IPS-NIHi11 (cell line): ENCODE measurements around the gene SFXN5.
"Not testable (repeated sequence)": the region's sequence is repeated elsewhere in the genome, so short reads cannot be mapped to it uniquely, and the experiment has no call there.

Experiments
- DNase-seq: peaks from one replicate; pipeline ENCODE4 v3.0.0; 2012; ENCODE audit warnings: mixed read lengths, low spot score

SFXN5 gene

GRCh38 chr2:73071360-73072128 is at the start of gene SFXN5:
TSS of gene SFXN5 (minus strand) at chr2:73071712. CDS start at chr2:73071705, 7 bp downstream.
- peak; percentile 98 for DNase-seq

DNA sequence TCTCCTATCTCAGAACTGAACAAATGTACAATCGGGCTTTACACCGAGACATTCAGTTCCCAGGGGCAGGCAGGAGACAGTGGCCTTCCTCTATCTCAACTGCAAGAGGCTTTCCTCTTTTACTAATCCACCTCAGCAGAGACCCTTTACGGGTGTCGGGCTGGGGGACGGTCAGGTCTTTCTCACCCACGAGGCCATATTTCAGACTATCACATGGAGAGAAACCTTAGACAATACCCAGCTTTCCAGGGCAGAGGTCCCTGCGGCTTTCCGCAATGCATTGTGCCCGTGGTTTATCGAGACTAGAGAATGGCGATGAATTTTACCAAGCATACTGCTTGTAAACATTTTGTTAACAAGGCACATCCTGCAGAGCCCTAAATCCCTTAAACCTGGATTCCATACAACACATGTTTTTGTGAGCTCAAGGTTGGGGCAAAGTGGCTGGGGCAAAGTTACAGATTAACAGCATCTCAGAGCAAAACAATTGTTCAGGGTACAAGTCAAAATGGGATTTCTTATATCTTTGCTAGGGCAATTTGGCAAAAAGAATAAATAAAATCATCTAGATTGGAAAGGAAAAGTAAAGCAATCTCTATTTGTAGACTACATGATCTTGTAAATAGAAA is 48.2 kb upstream of the SFXN5 start:
- not testable (repeated sequence) for DNase-seq

- no peak for DNase-seq
Measured at GRCh38 chr2:73117441-73117840, 45.9 kb upstream of the SFXN5 start.

DNA sequence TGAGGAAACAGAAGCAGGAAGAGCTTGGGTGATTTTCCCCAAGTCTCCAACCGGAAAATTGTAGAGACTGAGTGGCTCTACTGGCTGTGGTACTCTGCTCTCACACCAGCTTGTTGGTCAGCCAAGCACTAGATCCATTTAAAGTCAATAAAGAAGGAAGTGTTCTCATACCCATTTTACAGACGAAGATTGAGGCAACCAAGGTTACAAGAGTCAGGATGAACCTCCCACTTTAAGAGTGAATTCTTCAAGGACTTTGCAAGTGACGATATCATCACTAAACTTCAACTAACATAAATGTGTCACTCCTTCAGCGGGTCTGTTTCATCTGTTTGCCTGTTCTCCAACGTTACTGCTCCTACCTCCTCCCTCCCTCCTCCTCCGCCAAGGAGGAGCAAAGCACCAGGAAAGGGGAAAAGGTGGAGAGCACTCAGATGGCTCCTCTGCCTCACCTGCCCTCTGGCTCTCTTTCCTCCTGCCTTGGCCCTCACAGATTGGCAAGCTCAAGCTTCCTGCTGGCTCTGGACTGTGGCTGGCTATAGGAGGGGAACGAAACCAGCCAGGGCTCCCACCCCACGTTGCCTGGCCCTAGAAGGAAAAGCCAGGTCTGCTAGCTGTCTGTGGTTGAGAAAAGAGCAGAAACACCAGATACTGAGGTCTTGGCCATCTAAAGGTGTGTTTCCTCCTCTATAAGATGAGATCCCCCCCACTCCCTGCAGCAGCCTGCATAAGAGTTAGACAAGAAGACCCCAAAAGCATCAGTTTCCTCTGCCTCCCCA is 44.9 kb upstream of the SFXN5 start:
- no peak for DNase-seq

DNA sequence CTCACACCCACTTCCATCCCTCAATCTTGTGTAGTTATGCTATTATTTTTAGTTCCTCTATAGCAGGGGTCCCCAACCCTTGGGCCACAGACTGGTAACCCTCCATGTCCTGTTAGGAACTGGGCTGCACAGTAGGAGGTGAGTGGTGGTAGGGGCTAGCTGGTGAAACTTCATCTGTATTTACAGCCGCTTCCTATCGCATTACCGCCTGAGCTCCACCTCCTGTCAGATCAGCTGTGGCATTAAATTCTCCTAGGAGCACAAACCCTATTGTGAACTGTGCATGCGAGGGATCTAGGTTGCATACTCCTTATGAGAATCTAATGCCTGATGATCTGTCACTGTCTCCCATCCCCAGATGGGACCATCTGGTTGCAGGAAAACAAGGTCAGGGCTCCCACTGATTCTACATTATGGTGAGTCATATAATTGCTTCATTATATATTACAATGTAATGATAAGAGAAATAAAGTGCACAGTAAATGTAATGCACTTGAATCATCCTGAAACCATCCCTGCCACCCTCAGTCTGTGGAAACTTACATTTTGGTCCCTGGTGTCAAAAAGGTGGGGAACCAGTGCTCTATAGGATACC is 42.9 kb upstream of the SFXN5 start:
- no peak for DNase-seq

- DNase-seq = peak; percentile 93
Measured at GRCh38 chr2:73112913-73113854, 41.7 kb upstream of the SFXN5 start, which contains the start of gene RAB11FIP5. TSS of gene RAB11FIP5 (minus strand) at chr2:73112948. CDS start at chr2:73112777, 171 bp downstream.

DNA sequence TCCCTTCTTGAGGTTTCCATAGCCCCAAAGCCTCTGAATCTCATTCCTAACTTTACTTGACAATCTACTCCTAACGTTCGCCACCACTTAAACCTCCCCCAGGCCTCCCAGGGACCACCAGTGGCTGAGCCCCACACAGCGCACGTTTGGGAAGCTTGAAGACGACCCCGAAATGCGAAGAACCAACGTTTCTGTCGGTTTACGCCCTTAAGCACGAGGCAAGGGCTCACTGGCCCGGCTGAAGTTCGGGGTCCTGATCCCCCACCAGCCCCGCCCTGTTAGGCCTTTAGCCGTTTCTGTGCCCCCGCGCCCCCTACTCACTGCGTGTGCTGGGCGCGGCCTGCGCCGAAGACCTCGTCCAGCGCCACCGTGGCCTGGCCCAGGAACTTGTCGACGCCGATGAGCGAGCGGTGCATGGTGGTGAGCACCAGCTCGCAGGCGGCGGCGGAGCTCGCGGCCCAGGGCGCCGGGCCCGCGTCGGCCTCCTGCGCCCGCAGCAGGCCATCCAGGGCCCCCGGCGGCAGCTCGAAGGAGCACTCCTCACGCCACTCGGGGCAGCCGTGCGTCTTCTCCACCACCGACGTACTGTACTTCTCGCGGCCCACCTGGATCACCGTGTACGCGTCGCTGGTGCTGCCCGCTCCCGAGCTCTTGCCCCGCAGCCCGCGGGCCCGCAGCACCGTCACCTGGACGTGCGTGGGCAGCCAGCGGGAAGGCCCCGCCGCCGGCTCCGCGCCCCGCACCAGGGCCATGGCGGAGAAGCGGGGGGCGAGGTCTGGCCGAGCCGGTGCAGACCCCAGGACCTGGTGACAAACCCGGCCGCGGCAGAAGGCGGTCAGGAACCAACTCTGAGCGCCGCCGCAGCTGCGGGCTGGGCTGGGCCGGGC is 40.8 kb upstream of the SFXN5 start:
- DNase-seq = peak; percentile 49

- peak; percentile 54 for DNase-seq
Measured at GRCh38 chr2:73111073-73112025, 39.8 kb upstream of the SFXN5 start.

- DNase-seq = no peak
Measured at GRCh38 chr2:73110168-73111072, 38.9 kb upstream of the SFXN5 start.

GRCh38 chr2:73109431-73110167 is 38.1 kb upstream of the SFXN5 start:
- no peak for DNase-seq

DNA sequence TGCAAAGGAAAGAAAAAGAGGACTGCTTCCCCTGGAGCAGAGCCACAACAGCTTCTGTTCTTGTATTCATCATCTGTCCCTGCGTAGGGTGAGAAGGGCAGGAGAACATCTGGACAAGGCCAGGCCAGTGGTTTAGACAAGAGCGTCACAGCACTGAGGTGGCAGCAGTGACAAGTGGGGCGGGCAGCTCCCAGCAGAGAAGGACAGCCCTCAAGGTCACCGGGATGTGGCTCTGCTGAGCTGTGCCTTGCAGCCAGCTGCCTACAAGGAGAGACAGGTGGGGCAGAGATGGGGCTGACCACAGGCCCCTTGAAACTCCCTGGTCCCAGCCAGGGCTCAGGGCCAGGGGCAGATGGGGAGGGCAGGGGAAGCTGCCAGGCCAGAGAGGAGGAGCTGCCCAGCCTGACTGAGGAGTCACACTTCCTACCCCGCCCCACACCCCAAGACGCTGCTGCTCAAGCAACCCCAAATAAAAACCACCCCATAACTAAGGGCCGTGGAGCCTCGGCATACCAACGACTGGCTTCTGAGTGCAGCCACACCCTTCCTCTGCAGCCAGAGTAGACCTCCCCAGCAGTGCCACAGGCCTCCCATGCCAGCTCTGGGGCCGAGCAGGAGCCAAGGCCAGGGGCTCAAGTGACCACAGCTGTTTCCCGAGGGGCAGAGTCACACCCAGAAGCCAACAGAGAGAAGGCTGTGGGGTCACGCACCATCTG is 35.9 kb upstream of the SFXN5 start:
- no peak for DNase-seq

- no peak for DNase-seq
Measured at GRCh38 chr2:73106791-73107190, 35.3 kb upstream of the SFXN5 start.

GRCh38 chr2:73105511-73105971 is 34.0 kb upstream of the SFXN5 start:
- DNase-seq = no peak

GRCh38 chr2:73104933-73105332 is 33.4 kb upstream of the SFXN5 start:
- no peak for DNase-seq

DNA sequence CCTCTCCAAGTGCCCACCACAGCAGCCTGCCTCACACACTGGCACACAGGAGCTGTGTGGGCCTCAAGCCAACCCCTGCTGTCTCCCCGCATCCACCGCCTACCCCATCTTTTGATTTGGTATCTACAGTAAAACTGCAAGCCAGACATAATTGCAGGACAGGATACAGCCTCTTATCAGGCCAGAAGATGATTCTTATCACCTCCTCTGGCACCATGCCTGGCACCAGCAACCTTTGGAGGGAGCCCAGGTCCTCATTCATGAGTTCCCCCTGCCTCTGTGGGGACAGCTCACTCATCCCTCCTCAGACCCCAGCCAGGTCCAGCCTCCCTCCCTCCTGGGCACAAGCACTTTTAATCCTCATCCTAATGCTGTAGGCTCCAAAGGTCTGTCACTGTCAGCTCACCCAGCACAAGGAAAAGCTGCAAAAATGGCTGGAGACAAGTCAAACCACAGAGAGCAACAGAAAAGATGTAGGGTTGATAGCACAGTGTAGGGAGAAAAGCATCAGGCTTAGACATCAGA is 31.6 kb upstream of the SFXN5 start:
- no peak for DNase-seq

GRCh38 chr2:73101626-73102256 is 30.2 kb upstream of the SFXN5 start:
- DNase-seq = peak; percentile 44
